Endothelial cell of umbilical vein (primary cell): ENCODE measurements around the gene ITGA3. TPM values are rescaled to one million over a fixed set of nuclear protein-coding genes. Genes with fewer than 3 reads are reported as not detected.

ENCODE experiments used
- BruUV-seq: library from RNA; stranded (reverse); fragments of 400-500 nt; replicated peaks from 2 replicates; lab custom pipeline; 2021; lab: Mats Ljungman, UMichigan
- CTCF ChIA-PET: fragments of 300-600, 350-600 bp; sonication (Branson Sonifier 250); formaldehyde crosslinking; loops from one replicate; lab custom pipeline; 2021; ENCODE audit warnings: antibody characterized with exemption, inconsistent platforms; lab: Charles Lee
- POLR2A ChIA-PET: fragments of 300-600, 350-600 bp; sonication (Branson Sonifier 250); formaldehyde crosslinking; loops from one replicate; lab custom pipeline; 2021; ENCODE audit warnings: antibody characterized with exemption, inconsistent platforms; lab: Charles Lee
- DNase-seq: peaks from one replicate; pipeline ENCODE4 v3.0.0-alpha.2; 2011; ENCODE audit warnings: low read depth, low spot score
- FAIRE-seq: peaks from 2 replicates; lab custom pipeline; 2011; peaks lifted over from hg19 to GRCh38; lab: Jason Lieb, UNC
- H2AFZ ChIP-seq: 2 replicates; pipeline ENCODE4 v1.6.0; 2012; ENCODE audit warnings: low read depth, low read length, control low read depth, inconsistent platforms
- H3K27ac ChIP-seq: 2 replicates; pipeline ENCODE4 v1.5.1; 2011; ENCODE audit warnings: low read depth, mild to moderate bottlenecking, control low read depth, low read length, moderate library complexity; ENCODE audit not compliant: insufficient read depth
- H3K27me3 ChIP-seq, 2 experiments: 2 replicates each; pipeline versions ENCODE4 v1.6.0 to v1.6.1; 2011; ENCODE audit warnings: low read length in 2 of 2, mixed read lengths in 1 of 2; ENCODE audit not compliant: control insufficient read depth in 2 of 2, insufficient read depth in 2 of 2
- H3K36me3 ChIP-seq, 2 experiments: 2 replicates in 1 of 2; 3 replicates in 1 of 2; pipeline ENCODE4 v1.5.1; 2011; ENCODE audit warnings: low read length in 2 of 2, mild to moderate bottlenecking in 1 of 2, moderate library complexity in 1 of 2; ENCODE audit not compliant: control insufficient read depth in 2 of 2, insufficient read depth in 2 of 2; ENCODE audit errors: extremely low read depth in 1 of 2
- H3K4me1 ChIP-seq: 3 replicates; pipeline ENCODE4 v1.5.1; 2011; ENCODE audit warnings: mild to moderate bottlenecking, low read length; ENCODE audit not compliant: control insufficient read depth, insufficient read depth; ENCODE audit errors: extremely low read depth
- H3K4me2 ChIP-seq: 2 replicates; pipeline ENCODE4 v1.6.1; 2011; ENCODE audit warnings: low read length, control low read depth, mixed read lengths; ENCODE audit not compliant: insufficient read depth
- H3K4me3 ChIP-seq, 3 experiments: fragments of 200-600 bp in 1 of 3; sonication (generic), shearing (Covaris generic) in 1 of 3; replicated peaks in 1 of 3; 2 replicates each; pipeline ENCODE4 v1.5.1; 2011 to 2016; ENCODE audit warnings: control low read depth in 3 of 3, low read length in 3 of 3, mild to moderate bottlenecking in 2 of 3, inconsistent platforms in 1 of 3, low read depth in 1 of 3, moderate library complexity in 1 of 3; ENCODE audit not compliant: insufficient read depth in 1 of 3
- H3K79me2 ChIP-seq: 2 replicates; pipeline ENCODE4 v1.6.0; 2012; ENCODE audit warnings: low read length, inconsistent platforms; ENCODE audit not compliant: control insufficient read depth, insufficient read depth
- H3K9ac ChIP-seq: replicated peaks from 2 replicates; pipeline ENCODE3; 2011; ENCODE audit warnings: low read length, control low read depth; ENCODE audit not compliant: insufficient read depth; ENCODE audit errors: extremely low read depth
- H3K9me1 ChIP-seq: replicated peaks from 3 replicates; pipeline ENCODE4 v1.6.0; 2011; ENCODE audit warnings: mild to moderate bottlenecking, low read length; ENCODE audit not compliant: control insufficient read depth, insufficient read depth; ENCODE audit errors: extremely low read depth
- H3K9me3 ChIP-seq: replicated peaks from 2 replicates; pipeline ENCODE4 v1.5.1; 2012; ENCODE audit warnings: low read length, inconsistent platforms; ENCODE audit not compliant: control insufficient read depth, insufficient read depth
- H4K20me1 ChIP-seq: replicated peaks from 2 replicates; pipeline ENCODE3; 2011; ENCODE audit warnings: mild to moderate bottlenecking, low read length; ENCODE audit not compliant: control insufficient read depth, insufficient read depth; ENCODE audit errors: extremely low read depth
- EZH2 ChIP-seq: IDR thresholded peaks from 2 replicates; pipeline ENCODE4 v1.6.1; 2012; ENCODE audit warnings: borderline replicate concordance, low read depth, mild to moderate bottlenecking, moderate library complexity, low read length, inconsistent platforms; ENCODE audit not compliant: severe bottlenecking
- FOS ChIP-seq: IDR thresholded peaks from 2 replicates; pipeline ENCODE4 v1.6.1; 2011; ENCODE audit warnings: mild to moderate bottlenecking, low read length, moderate library complexity, borderline replicate concordance; ENCODE audit not compliant: insufficient read depth
- GATA2 ChIP-seq: IDR thresholded peaks from 2 replicates; pipeline ENCODE4 v1.7.0; 2011; ENCODE audit warnings: low read depth, mild to moderate bottlenecking, moderate library complexity, mixed read lengths, low read length; ENCODE audit not compliant: insufficient read length, insufficient read depth
- MYC ChIP-seq: IDR thresholded peaks from one replicate; pipeline ENCODE4 v1.6.1; 2011; ENCODE audit warnings: mild to moderate bottlenecking, low read depth, low read length
- POLR2A ChIP-seq: IDR thresholded peaks from 2 replicates; pipeline ENCODE4 v1.6.1; 2012; ENCODE audit warnings: low read depth, mild to moderate bottlenecking, control low read depth, low read length
- POLR2AphosphoS5 ChIP-seq: IDR thresholded peaks from 2 replicates; pipeline ENCODE4 v1.6.1; 2012; ENCODE audit warnings: low read depth, mild to moderate bottlenecking, control low read depth, low read length, moderate library complexity; ENCODE audit not compliant: insufficient read depth
- dilution Hi-C: fragments of 300-500 bp; cut with MboI; formaldehyde crosslinking; loops from one replicate; pipeline ENCODE4 v1.15.0; 2019; ENCODE audit warnings: low sequenced_read_pairs; ENCODE audit not compliant: extremely low pct_ligation_motif_present
- intact Hi-C: fragments of 100-400 bp; cut with micrococcal nuclease; formaldehyde crosslinking; loops from one replicate; pipeline ENCODE4 v1.10.0; 2022
- polyA plus RNA-seq, 4 experiments: library from polyadenylated mRNA; depleted of rRNA in 3 of 4; stranded (reverse) in 3 of 4; unstranded in 1 of 4; fragments of >200 nt; gene quantifications; 2 replicates each; pipeline versions ENCODE4 v1.2.1 to v1.2.3, GENCODE V29; 2011 to 2012; ENCODE audit warnings: missing spikeins in 1 of 4
- total RNA-seq: library from RNA; stranded (reverse); gene quantifications from 2 replicates; pipeline ENCODE4 v1.2.3, GENCODE V29; 2021
- TF ChIP-seq, protein P1 (sequence below): IDR thresholded peaks from 2 replicates; pipeline ENCODE4 v1.6.1; 2011; ENCODE audit not compliant: insufficient read depth, insufficient read length

The ITGA3 gene
- total and polyA plus RNA-seq, 2 donors (not counting 3 experiments of a cell fraction or from before 2014, with no cell fraction given): 92.7 to 112 TPM

DNA sequence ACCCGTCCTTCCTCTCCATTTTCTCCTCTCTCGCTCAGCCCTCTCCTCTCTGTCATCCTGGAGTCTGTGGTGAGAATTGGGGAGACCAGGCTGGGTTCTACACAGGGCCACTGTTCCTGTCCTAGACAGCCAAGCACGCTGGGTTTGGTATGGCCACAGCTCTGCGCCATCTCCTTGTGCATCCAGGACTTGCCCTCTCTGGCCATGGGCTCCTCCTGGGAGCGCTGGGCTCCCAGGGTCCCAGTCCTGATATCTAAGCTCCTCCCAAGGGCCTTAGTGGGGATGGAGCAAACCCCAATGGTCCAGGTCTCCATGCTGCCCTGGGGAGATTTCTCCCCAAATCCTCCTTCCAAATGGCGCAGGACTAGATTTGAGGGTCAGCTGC, 27.2 kb upstream of the ITGA3 start:
- CTCF ChIA-PET: interaction anchor here (3.4 to 5.3 kb wide), 6 partner anchors 18 to 64 kb away, joined by 24 to 146 read pairs (median 86); partner anchors contain the start of gene ITGA3

DNA sequence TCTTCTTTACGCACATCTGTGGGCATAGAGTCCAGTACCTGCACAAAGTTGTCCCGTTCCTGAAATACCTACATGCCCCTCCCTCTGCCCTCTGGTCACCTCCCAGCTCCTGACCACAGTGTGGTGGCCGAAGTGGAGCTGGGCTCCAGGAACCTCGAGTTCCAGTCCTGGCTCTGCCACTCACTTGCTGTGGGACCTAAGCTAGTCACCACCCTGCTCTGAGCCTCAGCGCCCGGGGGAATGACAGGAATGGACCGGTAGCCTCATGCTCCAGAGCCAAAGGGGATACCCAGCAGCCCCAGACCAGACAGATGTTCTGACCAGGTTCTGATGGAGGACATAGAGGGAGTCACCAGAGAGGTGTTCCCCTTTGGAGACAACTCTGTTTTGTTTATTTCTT, 26.7 kb upstream of the ITGA3 start:
- H3K4me2 ChIP-seq: no peak overlapping the region
- FAIRE-seq (no peak), DNase-seq (no peak)
- H3K4me1 ChIP-seq: peaks cover 20% of the 10 kb centered on the region
- dilution Hi-C loops: no loop called here
- no peaks in the 10 kb centered on the region for H3K36me3 ChIP-seq
- no peaks in the 10 kb centered on the region for H4K20me1 ChIP-seq
- TF ChIP-seq MYC (no peak), POLR2A (no peak), EZH2 (no peak)
- H3K4me3 ChIP-seq: no peak overlapping the region
- H3K9me1 ChIP-seq: no peaks in the 10 kb centered on the region
- H3K9ac ChIP-seq: no peak overlapping the region
- no peak overlapping the region for H3K27ac ChIP-seq
- no peaks in the 10 kb centered on the region for H3K9me3 ChIP-seq
- ChIA-PET CTCF (interaction anchor here (2.2 to 5.3 kb wide), 5 partner anchors 18 to 63 kb away, joined by 9 to 101 read pairs (median 84); no protein-coding TSS in a partner anchor), POLR2A (no interaction called here)
- no peak overlapping the region for H2AFZ ChIP-seq
- intact Hi-C loops: no loop called here
- no peaks in the 10 kb centered on the region for H3K27me3 ChIP-seq
- no TSS peak for BruUV-seq
- H3K79me2 ChIP-seq: no peaks in the 10 kb centered on the region

More for the DNA sequence above, 27.2 kb upstream of the ITGA3 start:
- Histone ChIP-seq H3K4me2 (no peak overlapping the region), H3K9me3 (no peaks in the 10 kb centered on the region), H3K36me3 (no peaks in the 10 kb centered on the region), H4K20me1 (no peaks in the 10 kb centered on the region), H2AFZ (peak overlapping the region; percentile 81), H3K27ac (peak overlapping the region; percentile 58), H3K79me2 (no peaks in the 10 kb centered on the region), H3K9me1 (no peaks in the 10 kb centered on the region), H3K27me3 (no peaks in the 10 kb centered on the region), H3K9ac (no peak overlapping the region), H3K4me3 (no peak overlapping the region), H3K4me1 (peaks cover 20% of the 10 kb centered on the region)
- FAIRE-seq: no peak
- dilution Hi-C loops (no loop called here), intact Hi-C loops (no loop called here)
- no TSS peak for BruUV-seq
- no peak for TF ChIP-seq POLR2AphosphoS5
- TF ChIP-seq GATA2: no peak
- TF ChIP-seq, protein P1, sequence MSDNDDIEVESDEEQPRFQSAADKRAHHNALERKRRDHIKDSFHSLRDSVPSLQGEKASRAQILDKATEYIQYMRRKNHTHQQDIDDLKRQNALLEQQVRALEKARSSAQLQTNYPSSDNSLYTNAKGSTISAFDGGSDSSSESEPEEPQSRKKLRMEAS: no peak
- TF ChIP-seq MYC: no peak
- TF ChIP-seq FOS: no peak
- POLR2A ChIA-PET: interaction anchor here (2.6 kb wide), 1 partner anchor 28 kb away, joined by 13 read pairs; the partner anchor contains the start of gene ITGA3
- no peak for DNase-seq
